ENCODE data around the gene MAGEB3.

DNA sequence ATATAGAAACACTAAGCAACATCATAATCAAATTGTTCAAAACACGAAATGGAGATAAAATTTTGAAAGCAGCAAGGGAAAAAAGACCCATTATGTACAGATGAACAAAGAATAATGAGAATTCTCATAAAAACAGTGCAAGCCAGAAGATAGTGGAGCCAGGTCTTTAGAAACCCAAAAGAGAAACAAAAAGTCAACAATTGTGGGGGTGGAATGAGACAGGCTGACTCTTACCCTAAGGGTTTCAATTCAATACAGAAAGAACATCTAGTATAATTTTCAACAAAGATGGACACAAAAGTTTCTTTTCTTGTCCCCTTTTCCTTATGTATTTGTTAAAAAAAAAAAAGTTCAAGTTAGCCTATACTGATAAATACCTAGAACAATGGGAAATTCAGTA, 49.1 kb upstream of the MAGEB3 start:
- TF ChIP-seq, protein P1, sequence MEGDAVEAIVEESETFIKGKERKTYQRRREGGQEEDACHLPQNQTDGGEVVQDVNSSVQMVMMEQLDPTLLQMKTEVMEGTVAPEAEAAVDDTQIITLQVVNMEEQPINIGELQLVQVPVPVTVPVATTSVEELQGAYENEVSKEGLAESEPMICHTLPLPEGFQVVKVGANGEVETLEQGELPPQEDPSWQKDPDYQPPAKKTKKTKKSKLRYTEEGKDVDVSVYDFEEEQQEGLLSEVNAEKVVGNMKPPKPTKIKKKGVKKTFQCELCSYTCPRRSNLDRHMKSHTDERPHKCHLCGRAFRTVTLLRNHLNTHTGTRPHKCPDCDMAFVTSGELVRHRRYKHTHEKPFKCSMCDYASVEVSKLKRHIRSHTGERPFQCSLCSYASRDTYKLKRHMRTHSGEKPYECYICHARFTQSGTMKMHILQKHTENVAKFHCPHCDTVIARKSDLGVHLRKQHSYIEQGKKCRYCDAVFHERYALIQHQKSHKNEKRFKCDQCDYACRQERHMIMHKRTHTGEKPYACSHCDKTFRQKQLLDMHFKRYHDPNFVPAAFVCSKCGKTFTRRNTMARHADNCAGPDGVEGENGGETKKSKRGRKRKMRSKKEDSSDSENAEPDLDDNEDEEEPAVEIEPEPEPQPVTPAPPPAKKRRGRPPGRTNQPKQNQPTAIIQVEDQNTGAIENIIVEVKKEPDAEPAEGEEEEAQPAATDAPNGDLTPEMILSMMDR (IDR thresholded peaks at IDR 0.05), result no peak
- TF ChIP-seq POLR2A (IDR thresholded peaks at IDR 0.05), result no peak

Measured in esophagus squamous epithelium (tissue), 4 donors.